ENCODE results near the gene ARHGAP18. TPM values are rescaled to one million over a fixed set of nuclear protein-coding genes. Genes with fewer than 3 reads are reported as not detected.

Gene ARHGAP18
- total RNA-seq, 1 experiment from 2014 or later = 64.5 TPM

GRCh38 chr6:129615020-129615419 is 95.0 kb downstream of the ARHGAP18 start:
- H3K27ac Mint-ChIP-seq (ENCODE audit: unreplicated experiment) = no peak overlapping the region
- CTCF ChIA-PET = interaction anchor here (1.3 kb wide), 1 partner anchor 13 kb away, joined by 5 read pairs; no protein-coding TSS in a partner anchor
- TF ChIP-seq CTCF (IDR thresholded peaks at IDR 0.05; ENCODE audit: unreplicated experiment) = no peak
- no peaks in the 10 kb centered on the region for H3K9me3 Mint-ChIP-seq (ENCODE audit: low read depth, unreplicated experiment)
- H3K4me3 Mint-ChIP-seq (ENCODE audit: low read depth, unreplicated experiment) = no peak overlapping the region
- intact Hi-C loops (cut with micrococcal nuclease; ENCODE audit: unreplicated experiment) = no loop called here
- no TSS peak for BruUV-seq (replicated peaks)
- peaks cover 47% of the 10 kb centered on the region for H3K36me3 Mint-ChIP-seq (ENCODE audit: insufficient read depth, unreplicated experiment)
- no peaks in the 10 kb centered on the region for H3K27me3 Mint-ChIP-seq (ENCODE audit: unreplicated experiment)
- H3K4me1 Mint-ChIP-seq (ENCODE audit: low read depth, unreplicated experiment) = peaks cover 16% of the 10 kb centered on the region
- DNase-seq = no peak

GRCh38 chr6:129614464-129614863 is 95.5 kb downstream of the ARHGAP18 start:
- peaks cover 16% of the 10 kb centered on the region for H3K4me1 Mint-ChIP-seq (ENCODE audit: low read depth, unreplicated experiment)
- no peak overlapping the region for H3K4me3 Mint-ChIP-seq (ENCODE audit: low read depth, unreplicated experiment)
- H3K9me3 Mint-ChIP-seq (ENCODE audit: low read depth, unreplicated experiment) = no peaks in the 10 kb centered on the region
- TF ChIP-seq CTCF (IDR thresholded peaks at IDR 0.05; ENCODE audit: unreplicated experiment) = no peak
- no TSS peak for BruUV-seq (replicated peaks)
- DNase-seq = no peak
- H3K36me3 Mint-ChIP-seq (ENCODE audit: insufficient read depth, unreplicated experiment) = peaks cover 46% of the 10 kb centered on the region
- CTCF ChIA-PET = interaction anchor here (1.3 kb wide), 1 partner anchor 13 kb away, joined by 5 read pairs; no protein-coding TSS in a partner anchor
- no peak overlapping the region for H3K27ac Mint-ChIP-seq (ENCODE audit: unreplicated experiment)
- no peaks in the 10 kb centered on the region for H3K27me3 Mint-ChIP-seq (ENCODE audit: unreplicated experiment)
- intact Hi-C loops (cut with micrococcal nuclease; ENCODE audit: unreplicated experiment) = no loop called here

GRCh38 chr6:129612440-129612839 is 97.5 kb downstream of the ARHGAP18 start:
- H3K36me3 Mint-ChIP-seq (ENCODE audit: insufficient read depth, unreplicated experiment) = peaks cover 52% of the 10 kb centered on the region
- intact Hi-C loops (cut with micrococcal nuclease; ENCODE audit: unreplicated experiment) = no loop called here
- no peak for TF ChIP-seq CTCF (IDR thresholded peaks at IDR 0.05; ENCODE audit: unreplicated experiment)
- no peaks in the 10 kb centered on the region for H3K27me3 Mint-ChIP-seq (ENCODE audit: unreplicated experiment)
- H3K4me1 Mint-ChIP-seq (ENCODE audit: low read depth, unreplicated experiment) = peaks cover 8% of the 10 kb centered on the region
- H3K4me3 Mint-ChIP-seq (ENCODE audit: low read depth, unreplicated experiment) = no peak overlapping the region
- CTCF ChIA-PET = no interaction called here
- no peak for DNase-seq
- no TSS peak for BruUV-seq (replicated peaks)
- H3K9me3 Mint-ChIP-seq (ENCODE audit: low read depth, unreplicated experiment) = no peaks in the 10 kb centered on the region
- H3K27ac Mint-ChIP-seq (ENCODE audit: unreplicated experiment) = no peak overlapping the region

- CTCF ChIA-PET = no interaction called here
- H3K27ac Mint-ChIP-seq (ENCODE audit: unreplicated experiment) = no peak overlapping the region
- intact Hi-C loops (cut with micrococcal nuclease; ENCODE audit: unreplicated experiment) = no loop called here
- H3K9me3 Mint-ChIP-seq (ENCODE audit: low read depth, unreplicated experiment) = no peaks in the 10 kb centered on the region
- H3K36me3 Mint-ChIP-seq (ENCODE audit: insufficient read depth, unreplicated experiment) = peaks cover 47% of the 10 kb centered on the region
- DNase-seq = no peak
- no TSS peak for BruUV-seq (replicated peaks)
- no peak for TF ChIP-seq CTCF (IDR thresholded peaks at IDR 0.05; ENCODE audit: unreplicated experiment)
- H3K4me3 Mint-ChIP-seq (ENCODE audit: low read depth, unreplicated experiment) = no peak overlapping the region
- H3K27me3 Mint-ChIP-seq (ENCODE audit: unreplicated experiment) = no peaks in the 10 kb centered on the region
- H3K4me1 Mint-ChIP-seq (ENCODE audit: low read depth, unreplicated experiment) = no peaks in the 10 kb centered on the region
These were observed 100.3 kb downstream of the ARHGAP18 start for GRCh38 chr6:129609635-129610034.
